H1 (cell line): ENCODE data around the gene KIF11. TPM values are rescaled to one million over a fixed set of nuclear protein-coding genes. Genes with fewer than 3 reads are reported as not detected.

ENCODE experiments used
- CREB1 ChIP-seq: IDR thresholded peaks from 2 replicates; pipeline ENCODE4 v1.6.1; 2012; ENCODE audit warnings: inconsistent platforms
- FOSL1 ChIP-seq: IDR thresholded peaks from 2 replicates; pipeline ENCODE4 v1.6.1; 2011; ENCODE audit warnings: mild to moderate bottlenecking, low read depth, low read length, moderate library complexity; ENCODE audit not compliant: insufficient read depth
- KDM5A ChIP-seq: fragments of 200-600 bp; IDR thresholded peaks from 2 replicates; pipeline ENCODE4 v1.7.1; 2012; ENCODE audit warnings: mild to moderate bottlenecking, low read length, inconsistent platforms, mixed read lengths
- RXRA ChIP-seq: IDR thresholded peaks from 2 replicates; pipeline ENCODE4 v1.6.1; 2011; ENCODE audit warnings: low read depth, mild to moderate bottlenecking, low read length, moderate library complexity; ENCODE audit not compliant: insufficient read depth
- SAP30 ChIP-seq: fragments of 300-600 bp; sonication (generic); IDR thresholded peaks from 2 replicates; pipeline ENCODE4 v1.7.1; 2012; ENCODE audit warnings: low read length, moderate library complexity, mild to moderate bottlenecking, inconsistent platforms; ENCODE audit not compliant: insufficient read depth, insufficient replicate concordance
- SIRT6 ChIP-seq: IDR thresholded peaks from one replicate; pipeline ENCODE4 v1.7.1; 2012; ENCODE audit warnings: low read length, inconsistent platforms
- TEAD4 ChIP-seq: IDR thresholded peaks from 2 replicates; pipeline ENCODE4 v1.6.1; 2012; ENCODE audit warnings: low read depth, low read length, inconsistent platforms, mixed read lengths
- USF2 ChIP-seq: IDR thresholded peaks from 2 replicates; pipeline ENCODE4 v1.6.1; 2011; ENCODE audit warnings: low read length, improper control_type of control experiment
- polyA plus RNA-seq, 7 experiments: library from polyadenylated mRNA; depleted of rRNA in 3 of 7; stranded (reverse) in 5 of 7; unstranded in 2 of 7; fragments of >200 nt in 5 of 7; fragments of 200-250 nt in 2 of 7; gene quantifications; 1 replicate in 5 of 7; 2 replicates in 1 of 7; 4 replicates in 1 of 7; pipeline versions ENCODE4 v1.2.1 to v1.2.3, GENCODE V29; 2011 to 2013; ENCODE audit warnings: missing spikeins in 2 of 7, mixed read lengths in 2 of 7
- total RNA-seq: library from RNA; stranded (reverse); fragmentation: NEBNext Ultra II Directional; extraction: Animal tissue kit (Norgen Biotek cat#: 25700); gene quantifications from 2 replicates; pipeline ENCODE4 v1.2.1, GENCODE V29; 2021
- TF ChIP-seq, protein P1 (sequence below): fragments of 300-600 bp; sonication (generic); IDR thresholded peaks from 2 replicates; pipeline ENCODE4 v1.7.1; 2012; ENCODE audit warnings: low read length, moderate library complexity, mild to moderate bottlenecking, inconsistent platforms; ENCODE audit not compliant: insufficient replicate concordance
- TF ChIP-seq, protein P2 (sequence below): IDR thresholded peaks from 2 replicates; pipeline ENCODE4 v1.6.1; 2012; ENCODE audit warnings: inconsistent platforms

KIF11 gene
- total and polyA plus RNA-seq, 2 of the 8 experiments (the other 6 are each of a cell fraction or from before 2014, with no cell fraction given), result 11.1 to 59.2 TPM

DNA sequence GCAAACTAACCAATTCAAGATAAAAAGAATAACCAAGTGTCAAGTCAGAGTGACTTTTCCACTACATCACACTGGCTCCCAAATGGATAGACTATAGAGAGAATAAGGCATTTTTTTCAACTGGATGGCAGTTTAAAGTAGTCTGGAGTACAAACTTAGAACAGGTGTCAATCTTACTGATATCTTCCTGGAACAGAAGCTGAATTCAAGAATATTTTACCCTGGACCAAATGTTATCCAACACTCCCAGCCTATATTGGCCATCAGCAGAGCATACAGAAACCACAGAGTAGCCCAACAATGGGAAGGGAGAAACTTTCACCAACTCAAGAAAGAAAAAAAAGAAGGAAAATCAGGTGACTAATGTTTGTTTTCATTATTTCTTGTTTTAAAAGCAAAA, 30.5 kb upstream of the KIF11 start (continued):
- TF ChIP-seq, protein P1, sequence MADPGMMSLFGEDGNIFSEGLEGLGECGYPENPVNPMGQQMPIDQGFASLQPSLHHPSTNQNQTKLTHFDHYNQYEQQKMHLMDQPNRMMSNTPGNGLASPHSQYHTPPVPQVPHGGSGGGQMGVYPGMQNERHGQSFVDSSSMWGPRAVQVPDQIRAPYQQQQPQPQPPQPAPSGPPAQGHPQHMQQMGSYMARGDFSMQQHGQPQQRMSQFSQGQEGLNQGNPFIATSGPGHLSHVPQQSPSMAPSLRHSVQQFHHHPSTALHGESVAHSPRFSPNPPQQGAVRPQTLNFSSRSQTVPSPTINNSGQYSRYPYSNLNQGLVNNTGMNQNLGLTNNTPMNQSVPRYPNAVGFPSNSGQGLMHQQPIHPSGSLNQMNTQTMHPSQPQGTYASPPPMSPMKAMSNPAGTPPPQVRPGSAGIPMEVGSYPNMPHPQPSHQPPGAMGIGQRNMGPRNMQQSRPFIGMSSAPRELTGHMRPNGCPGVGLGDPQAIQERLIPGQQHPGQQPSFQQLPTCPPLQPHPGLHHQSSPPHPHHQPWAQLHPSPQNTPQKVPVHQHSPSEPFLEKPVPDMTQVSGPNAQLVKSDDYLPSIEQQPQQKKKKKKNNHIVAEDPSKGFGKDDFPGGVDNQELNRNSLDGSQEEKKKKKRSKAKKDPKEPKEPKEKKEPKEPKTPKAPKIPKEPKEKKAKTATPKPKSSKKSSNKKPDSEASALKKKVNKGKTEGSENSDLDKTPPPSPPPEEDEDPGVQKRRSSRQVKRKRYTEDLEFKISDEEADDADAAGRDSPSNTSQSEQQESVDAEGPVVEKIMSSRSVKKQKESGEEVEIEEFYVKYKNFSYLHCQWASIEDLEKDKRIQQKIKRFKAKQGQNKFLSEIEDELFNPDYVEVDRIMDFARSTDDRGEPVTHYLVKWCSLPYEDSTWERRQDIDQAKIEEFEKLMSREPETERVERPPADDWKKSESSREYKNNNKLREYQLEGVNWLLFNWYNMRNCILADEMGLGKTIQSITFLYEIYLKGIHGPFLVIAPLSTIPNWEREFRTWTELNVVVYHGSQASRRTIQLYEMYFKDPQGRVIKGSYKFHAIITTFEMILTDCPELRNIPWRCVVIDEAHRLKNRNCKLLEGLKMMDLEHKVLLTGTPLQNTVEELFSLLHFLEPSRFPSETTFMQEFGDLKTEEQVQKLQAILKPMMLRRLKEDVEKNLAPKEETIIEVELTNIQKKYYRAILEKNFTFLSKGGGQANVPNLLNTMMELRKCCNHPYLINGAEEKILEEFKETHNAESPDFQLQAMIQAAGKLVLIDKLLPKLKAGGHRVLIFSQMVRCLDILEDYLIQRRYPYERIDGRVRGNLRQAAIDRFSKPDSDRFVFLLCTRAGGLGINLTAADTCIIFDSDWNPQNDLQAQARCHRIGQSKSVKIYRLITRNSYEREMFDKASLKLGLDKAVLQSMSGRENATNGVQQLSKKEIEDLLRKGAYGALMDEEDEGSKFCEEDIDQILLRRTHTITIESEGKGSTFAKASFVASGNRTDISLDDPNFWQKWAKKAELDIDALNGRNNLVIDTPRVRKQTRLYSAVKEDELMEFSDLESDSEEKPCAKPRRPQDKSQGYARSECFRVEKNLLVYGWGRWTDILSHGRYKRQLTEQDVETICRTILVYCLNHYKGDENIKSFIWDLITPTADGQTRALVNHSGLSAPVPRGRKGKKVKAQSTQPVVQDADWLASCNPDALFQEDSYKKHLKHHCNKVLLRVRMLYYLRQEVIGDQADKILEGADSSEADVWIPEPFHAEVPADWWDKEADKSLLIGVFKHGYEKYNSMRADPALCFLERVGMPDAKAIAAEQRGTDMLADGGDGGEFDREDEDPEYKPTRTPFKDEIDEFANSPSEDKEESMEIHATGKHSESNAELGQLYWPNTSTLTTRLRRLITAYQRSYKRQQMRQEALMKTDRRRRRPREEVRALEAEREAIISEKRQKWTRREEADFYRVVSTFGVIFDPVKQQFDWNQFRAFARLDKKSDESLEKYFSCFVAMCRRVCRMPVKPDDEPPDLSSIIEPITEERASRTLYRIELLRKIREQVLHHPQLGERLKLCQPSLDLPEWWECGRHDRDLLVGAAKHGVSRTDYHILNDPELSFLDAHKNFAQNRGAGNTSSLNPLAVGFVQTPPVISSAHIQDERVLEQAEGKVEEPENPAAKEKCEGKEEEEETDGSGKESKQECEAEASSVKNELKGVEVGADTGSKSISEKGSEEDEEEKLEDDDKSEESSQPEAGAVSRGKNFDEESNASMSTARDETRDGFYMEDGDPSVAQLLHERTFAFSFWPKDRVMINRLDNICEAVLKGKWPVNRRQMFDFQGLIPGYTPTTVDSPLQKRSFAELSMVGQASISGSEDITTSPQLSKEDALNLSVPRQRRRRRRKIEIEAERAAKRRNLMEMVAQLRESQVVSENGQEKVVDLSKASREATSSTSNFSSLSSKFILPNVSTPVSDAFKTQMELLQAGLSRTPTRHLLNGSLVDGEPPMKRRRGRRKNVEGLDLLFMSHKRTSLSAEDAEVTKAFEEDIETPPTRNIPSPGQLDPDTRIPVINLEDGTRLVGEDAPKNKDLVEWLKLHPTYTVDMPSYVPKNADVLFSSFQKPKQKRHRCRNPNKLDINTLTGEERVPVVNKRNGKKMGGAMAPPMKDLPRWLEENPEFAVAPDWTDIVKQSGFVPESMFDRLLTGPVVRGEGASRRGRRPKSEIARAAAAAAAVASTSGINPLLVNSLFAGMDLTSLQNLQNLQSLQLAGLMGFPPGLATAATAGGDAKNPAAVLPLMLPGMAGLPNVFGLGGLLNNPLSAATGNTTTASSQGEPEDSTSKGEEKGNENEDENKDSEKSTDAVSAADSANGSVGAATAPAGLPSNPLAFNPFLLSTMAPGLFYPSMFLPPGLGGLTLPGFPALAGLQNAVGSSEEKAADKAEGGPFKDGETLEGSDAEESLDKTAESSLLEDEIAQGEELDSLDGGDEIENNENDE, result no peak
- TF ChIP-seq KDM5A (no peak), SIRT6 (no peak), FOSL1 (no peak), RXRA (no peak), TEAD4 (no peak), SAP30 (no peak), USF2 (no peak), CREB1 (no peak)
- TF ChIP-seq, protein P2, sequence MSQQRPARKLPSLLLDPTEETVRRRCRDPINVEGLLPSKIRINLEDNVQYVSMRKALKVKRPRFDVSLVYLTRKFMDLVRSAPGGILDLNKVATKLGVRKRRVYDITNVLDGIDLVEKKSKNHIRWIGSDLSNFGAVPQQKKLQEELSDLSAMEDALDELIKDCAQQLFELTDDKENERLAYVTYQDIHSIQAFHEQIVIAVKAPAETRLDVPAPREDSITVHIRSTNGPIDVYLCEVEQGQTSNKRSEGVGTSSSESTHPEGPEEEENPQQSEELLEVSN, result no peak
